Naive thymus-derived CD4-positive, alpha-beta T cell (primary cell): ENCODE results near the gene CLDN9. TPM values are rescaled to one million over a fixed set of nuclear protein-coding genes. Genes with fewer than 3 reads are reported as not detected.

Experiments used
- polyA plus RNA-seq, 2 donors: library from polyadenylated mRNA; unstranded; fragments of 300-500 nt; fragmentation: Illumina TruSeq; gene quantifications; one replicate each; pipeline ENCODE4 v1.2.3, GENCODE V29; 2021
- total RNA-seq, 6 experiments: library from RNA in 5 of 6; stranded (reverse) in 5 of 6; gene quantifications; 1 replicate in 5 of 6; 2 replicates in 1 of 6; pipeline ENCODE4 v1.2.3 and lab custom pipeline; 2021 to 2026

The CLDN9 gene
- total and polyA plus RNA-seq, 7 experiments from 2014 or later = 0.15 to 0.37 TPM; not detected in 5

Other genes starting within 250 kb of the CLDN9 start
- gene ELOB, start 235.6 kb upstream of the CLDN9 start, total RNA-seq = 100 to 1,000 TPM in 2 of 5 experiments, 10 to 100 TPM in 3; 65.3 to 242 (median 99.3) TPM
- 100 to 1,000 TPM; 136 to 252 TPM for gene ELOB, start 235.6 kb upstream of the CLDN9 start, polyA plus RNA-seq
- gene PRSS33, start 225.4 kb upstream of the CLDN9 start, total RNA-seq = under 1 TPM in 1 of 5 experiments, not detected in 4; 0.19 TPM
- gene PRSS33, start 225.4 kb upstream of the CLDN9 start, polyA plus RNA-seq = not detected
- gene PRSS41, start 214.5 kb upstream of the CLDN9 start, total RNA-seq = not detected
- not detected for gene PRSS41, start 214.5 kb upstream of the CLDN9 start, polyA plus RNA-seq
- gene PRSS21, start 195.7 kb upstream of the CLDN9 start, total RNA-seq = 1 to 10 TPM in 4 of 5 experiments, not detected in 1; 1.1 to 7.9 (median 1.4) TPM
- 10 to 100 TPM in 1 of 2 donors, 1 to 10 TPM in 1; 1.9 to 11.2 TPM for gene PRSS21, start 195.7 kb upstream of the CLDN9 start, polyA plus RNA-seq
- 10 to 100 TPM in 1 of 5 experiments, 1 to 10 TPM in 1, not detected in 3; 2.3 to 17.2 TPM for gene ZG16B, start 182.6 kb upstream of the CLDN9 start, total RNA-seq
- not detected for gene ZG16B, start 182.6 kb upstream of the CLDN9 start, polyA plus RNA-seq
- gene PRSS22, start 154.8 kb upstream of the CLDN9 start, total RNA-seq = under 1 TPM in 2 of 5 experiments, not detected in 3; 0.59 to 0.72 TPM
- not detected for gene PRSS22, start 154.8 kb upstream of the CLDN9 start, polyA plus RNA-seq
- 10 to 100 TPM; 13.6 to 30.4 (median 24.0) TPM for gene FLYWCH2, start 129.7 kb upstream of the CLDN9 start, total RNA-seq
- 10 to 100 TPM; 24.8 to 26.8 TPM for gene FLYWCH2, start 129.7 kb upstream of the CLDN9 start, polyA plus RNA-seq
- gene FLYWCH1, start 101.0 kb upstream of the CLDN9 start, total RNA-seq = 100 to 1,000 TPM in 2 of 5 experiments, 10 to 100 TPM in 3; 48.6 to 149 (median 87.0) TPM
- 10 to 100 TPM; 12.4 to 30.0 TPM for gene FLYWCH1, start 101.0 kb upstream of the CLDN9 start, polyA plus RNA-seq
- not detected for gene KREMEN2, start 48.6 kb upstream of the CLDN9 start, total RNA-seq
- not detected for gene KREMEN2, start 48.6 kb upstream of the CLDN9 start, polyA plus RNA-seq
- gene PAQR4, start 43.6 kb upstream of the CLDN9 start, total RNA-seq = 10 to 100 TPM in 1 of 5 experiments, 1 to 10 TPM in 1, under 1 TPM in 3; 0.40 to 39.4 (median 0.79) TPM
- under 1 TPM in 1 of 2 donors, not detected in 1; 0.54 TPM for gene PAQR4, start 43.6 kb upstream of the CLDN9 start, polyA plus RNA-seq
- 10 to 100 TPM in 1 of 5 experiments, under 1 TPM in 1, not detected in 3; 0.93 to 89.1 TPM for gene PKMYT1, start 32.5 kb upstream of the CLDN9 start, total RNA-seq
- gene PKMYT1, start 32.5 kb upstream of the CLDN9 start, polyA plus RNA-seq = not detected
- not detected for gene CLDN6, start 5.3 kb downstream of the CLDN9 start, total RNA-seq
- not detected for gene CLDN6, start 5.3 kb downstream of the CLDN9 start, polyA plus RNA-seq
- 1 to 10 TPM in 3 of 5 experiments, under 1 TPM in 2; 0.57 to 5.9 (median 1.1) TPM for gene TNFRSF12A, start 7.4 kb downstream of the CLDN9 start, total RNA-seq
- gene TNFRSF12A, start 7.4 kb downstream of the CLDN9 start, polyA plus RNA-seq = not detected
- gene HCFC1R1, start 11.0 kb downstream of the CLDN9 start, total RNA-seq = 10 to 100 TPM; 11.5 to 29.6 (median 14.9) TPM
- gene HCFC1R1, start 11.0 kb downstream of the CLDN9 start, polyA plus RNA-seq = 10 to 100 TPM; 12.0 to 24.6 TPM
- 10 to 100 TPM; 25.3 to 55.5 (median 26.0) TPM for gene THOC6, start 11.1 kb downstream of the CLDN9 start, total RNA-seq
- 10 to 100 TPM; 46.3 to 60.6 TPM for gene THOC6, start 11.1 kb downstream of the CLDN9 start, polyA plus RNA-seq
- 1 to 10 TPM in 1 of 5 experiments, not detected in 4; 1.0 TPM for gene BICDL2, start 24.0 kb downstream of the CLDN9 start, total RNA-seq
- gene BICDL2, start 24.0 kb downstream of the CLDN9 start, polyA plus RNA-seq = not detected
- 10 to 100 TPM in 2 of 5 experiments, 1 to 10 TPM in 1, under 1 TPM in 2; 0.73 to 64.4 (median 3.7) TPM for gene MMP25, start 33.6 kb downstream of the CLDN9 start, total RNA-seq
- gene MMP25, start 33.6 kb downstream of the CLDN9 start, polyA plus RNA-seq = under 1 TPM; 0.64 to 0.93 TPM
- gene IL32, start 52.7 kb downstream of the CLDN9 start, total RNA-seq = 1,000 to 10,000 TPM in 1 of 5 experiments, 100 to 1,000 TPM in 4; 351 to 3,697 (median 587) TPM
- gene IL32, start 52.7 kb downstream of the CLDN9 start, polyA plus RNA-seq = 1,000 to 10,000 TPM; 1,418 to 1,605 TPM
- gene ZSCAN10, start 86.4 kb downstream of the CLDN9 start, total RNA-seq = under 1 TPM in 3 of 5 experiments, not detected in 2; 0.22 to 0.61 (median 0.29) TPM
- gene ZSCAN10, start 86.4 kb downstream of the CLDN9 start, polyA plus RNA-seq = under 1 TPM in 1 of 2 donors, not detected in 1; 0.35 TPM
- under 1 TPM in 1 of 5 experiments, not detected in 4; 0.29 TPM for gene ZNF205, start 99.7 kb downstream of the CLDN9 start, total RNA-seq
- under 1 TPM in 1 of 2 donors, not detected in 1; 0.09 TPM for gene ZNF205, start 99.7 kb downstream of the CLDN9 start, polyA plus RNA-seq
- 10 to 100 TPM in 3 of 5 experiments, 1 to 10 TPM in 2; 3.8 to 14.0 (median 11.8) TPM for gene ZNF213, start 122.1 kb downstream of the CLDN9 start, total RNA-seq
- 1 to 10 TPM; 1.7 to 3.4 TPM for gene ZNF213, start 122.1 kb downstream of the CLDN9 start, polyA plus RNA-seq
- gene OR1F1, start 175.3 kb downstream of the CLDN9 start, total RNA-seq = under 1 TPM in 2 of 5 experiments, not detected in 3; 0.38 to 0.41 TPM
- under 1 TPM in 1 of 2 donors, not detected in 1; 0.35 TPM for gene OR1F1, start 175.3 kb downstream of the CLDN9 start, polyA plus RNA-seq
- gene ZNF200, start 222.2 kb downstream of the CLDN9 start, total RNA-seq = 10 to 100 TPM in 3 of 5 experiments, 1 to 10 TPM in 2; 4.8 to 33.3 (median 16.6) TPM
- 10 to 100 TPM; 12.3 to 20.2 TPM for gene ZNF200, start 222.2 kb downstream of the CLDN9 start, polyA plus RNA-seq
- gene MEFV, start 243.7 kb downstream of the CLDN9 start, total RNA-seq = 10 to 100 TPM in 1 of 5 experiments, 1 to 10 TPM in 1, under 1 TPM in 2, not detected in 1; 0.38 to 38.1 (median 2.4) TPM
- gene MEFV, start 243.7 kb downstream of the CLDN9 start, polyA plus RNA-seq = under 1 TPM in 1 of 2 donors, not detected in 1; 0.18 TPM